ENCODE results near the gene LRRC61.

Gene LRRC61

GRCh38 chr7:150357270-150357669, 34.1 kb downstream of the LRRC61 start:
- no peak for TF ChIP-seq CTCF (conservative IDR thresholded peaks at IDR 0.05)
- no peak overlapping the region for H3K27ac ChIP-seq

GRCh38 chr7:150357771-150358427, 34.7 kb downstream of the LRRC61 start:
- H3K27ac ChIP-seq = no peak overlapping the region
- no peak for TF ChIP-seq CTCF (conservative IDR thresholded peaks at IDR 0.05)

- TF ChIP-seq CTCF (conservative IDR thresholded peaks at IDR 0.05) = no peak
- no peak overlapping the region for H3K27ac ChIP-seq
Measured at GRCh38 chr7:150358433-150358832, 35.3 kb downstream of the LRRC61 start.

GRCh38 chr7:150358988-150359621, 36.0 kb downstream of the LRRC61 start:
- no peak for TF ChIP-seq CTCF (conservative IDR thresholded peaks at IDR 0.05)
- no peak overlapping the region for H3K27ac ChIP-seq

- H3K27ac ChIP-seq = peak overlapping the region; percentile 9; the same call in 1 of the 2 replicates
- no peak for TF ChIP-seq CTCF (conservative IDR thresholded peaks at IDR 0.05)
Measured at GRCh38 chr7:150359622-150360362, 36.6 kb downstream of the LRRC61 start.

GRCh38 chr7:150360363-150361058, 37.4 kb downstream of the LRRC61 start:
- TF ChIP-seq CTCF (conservative IDR thresholded peaks at IDR 0.05) = no peak
- peak overlapping the region; percentile 9; the same call in 1 of the 2 replicates for H3K27ac ChIP-seq

- no peak overlapping the region for H3K27ac ChIP-seq
- TF ChIP-seq CTCF (conservative IDR thresholded peaks at IDR 0.05) = no peak
Measured at GRCh38 chr7:150361402-150361801, 38.2 kb downstream of the LRRC61 start.

All from VCaP (cell line).